HUES64 (cell line): ENCODE measurements around the gene MOB3B.

Experiments used
- H3K27ac ChIP-seq: 2 replicates; pipeline ENCODE4 v1.7.0; 2013; ENCODE audit warnings: low read depth, low read length, inconsistent platforms
- H3K27me3 ChIP-seq: 2 replicates; pipeline ENCODE4 v1.6.1; 2013; ENCODE audit warnings: mild to moderate bottlenecking, low read length; ENCODE audit not compliant: insufficient read depth
- H3K36me3 ChIP-seq: 2 replicates; pipeline ENCODE4 v1.6.1; 2013; ENCODE audit warnings: mild to moderate bottlenecking, low read length; ENCODE audit not compliant: insufficient read depth
- H3K4me1 ChIP-seq: 2 replicates; pipeline ENCODE4 v1.6.1; 2013; ENCODE audit warnings: mild to moderate bottlenecking, low read length, moderate library complexity; ENCODE audit not compliant: insufficient read depth
- H3K4me3 ChIP-seq: 2 replicates; pipeline ENCODE4 v1.5.1; 2013; ENCODE audit warnings: mild to moderate bottlenecking, low read length, moderate library complexity
- H3K9ac ChIP-seq: 2 replicates; pipeline ENCODE4 v1.6.1; 2013; ENCODE audit warnings: mild to moderate bottlenecking, low read depth, low read length
- H3K9me3 ChIP-seq: 2 replicates; pipeline ENCODE4 v1.6.1; 2013; ENCODE audit warnings: low read depth, low read length; ENCODE audit not compliant: insufficient read depth
- WGBS: fragments of 150-250, 120-280 bp; methylation state at CpG from one replicate; pipeline ENCODE4 v1.1.7; 2013; ENCODE audit warnings: missing lambda C conversion rate; 5-methylcytosine and 5-hydroxymethylcytosine counted together

Gene MOB3B

GRCh38 chr9:27442464-27442863, 87.2 kb downstream of the MOB3B start:
- no peaks in the 10 kb centered on the region for H3K36me3 ChIP-seq
- WGBS = 92% methylated on average over 4 of the region's 4 CpGs
- no peak overlapping the region for H3K4me3 ChIP-seq
- no peak overlapping the region for H3K27ac ChIP-seq
- no peaks in the 10 kb centered on the region for H3K9me3 ChIP-seq
- no peak overlapping the region for H3K9ac ChIP-seq
- H3K27me3 ChIP-seq = no peaks in the 10 kb centered on the region
- H3K4me1 ChIP-seq = peaks cover 25% of the 10 kb centered on the region

- Histone ChIP-seq H3K9me3 (no peaks in the 10 kb centered on the region), H3K4me3 (no peak overlapping the region), H3K4me1 (peaks cover 25% of the 10 kb centered on the region), H3K27me3 (no peaks in the 10 kb centered on the region), H3K9ac (no peak overlapping the region), H3K36me3 (no peaks in the 10 kb centered on the region), H3K27ac (no peak overlapping the region)
- WGBS = 100% methylated on average over 3 of the region's 4 CpGs
These were observed 87.9 kb downstream of the MOB3B start for GRCh38 chr9:27441741-27442070.

DNA sequence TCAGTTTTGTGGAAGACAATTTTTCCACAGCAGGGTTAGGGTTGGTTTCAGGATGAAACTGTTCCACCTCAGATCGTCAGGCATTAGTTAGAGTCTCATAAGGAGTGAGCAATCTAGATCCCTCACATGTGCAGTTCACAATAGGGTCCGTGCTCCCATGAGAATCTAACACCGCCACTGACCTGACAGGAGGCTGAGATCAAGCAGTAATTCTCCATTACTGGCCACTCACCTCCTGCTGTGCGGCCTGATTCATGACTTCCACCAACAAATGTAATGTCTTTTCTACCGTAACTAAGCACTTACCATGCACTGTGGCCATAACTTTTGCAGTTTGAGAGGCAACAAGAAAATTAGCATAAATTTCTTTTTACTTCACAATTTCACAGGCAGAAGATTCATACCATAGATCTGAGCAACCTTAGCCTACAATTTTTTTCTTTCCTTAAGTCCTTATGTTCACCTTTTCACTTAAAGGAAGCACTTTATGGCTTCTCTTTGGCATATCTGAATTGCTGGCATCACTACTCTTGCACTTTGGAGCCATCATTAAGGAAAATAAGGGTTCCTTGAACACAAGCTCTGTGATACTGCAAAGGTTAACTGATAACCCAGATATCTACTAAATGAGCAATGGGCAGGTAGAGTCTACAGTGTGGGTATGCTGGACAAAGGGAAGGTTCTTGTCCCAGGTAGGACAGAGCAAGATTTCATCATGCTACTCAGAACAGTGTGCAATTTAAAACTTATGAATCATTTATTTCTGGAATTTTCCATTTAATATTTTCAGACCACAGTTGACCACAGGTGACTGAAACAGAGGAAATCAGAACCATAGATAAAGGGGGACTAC, 88.5 kb downstream of the MOB3B start:
- no peaks in the 10 kb centered on the region for H3K27me3 ChIP-seq
- no peak overlapping the region for H3K4me3 ChIP-seq
- WGBS = 88% methylated on average over 5 of the region's 5 CpGs
- no peak overlapping the region for H3K9ac ChIP-seq
- H3K36me3 ChIP-seq = no peaks in the 10 kb centered on the region
- no peak overlapping the region for H3K27ac ChIP-seq
- H3K9me3 ChIP-seq = no peaks in the 10 kb centered on the region
- H3K4me1 ChIP-seq = peaks cover 21% of the 10 kb centered on the region

DNA sequence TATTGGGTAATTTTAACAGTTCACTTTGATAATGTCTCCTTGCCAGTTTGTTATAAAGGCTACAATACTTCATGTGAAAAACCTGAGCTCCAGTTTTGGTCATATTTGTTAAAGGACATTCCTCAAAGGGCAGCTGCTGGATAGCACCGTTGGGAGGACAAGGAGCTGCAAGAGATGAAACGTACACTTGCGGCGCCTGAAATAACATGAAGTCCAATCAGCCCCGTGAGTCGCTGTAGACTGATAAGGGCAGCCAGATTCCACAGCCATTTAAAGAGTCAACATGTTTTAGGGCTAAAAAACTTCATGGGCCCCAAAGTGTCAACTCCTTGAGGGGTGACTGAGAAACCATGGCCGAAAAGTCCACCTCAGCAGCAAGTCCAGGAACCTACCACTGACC, 91.1 kb downstream of the MOB3B start:
- 93% methylated on average over 7 of the region's 7 CpGs for WGBS
- Histone ChIP-seq H3K4me1 (peaks cover 20% of the 10 kb centered on the region), H3K36me3 (no peaks in the 10 kb centered on the region), H3K9ac (no peak overlapping the region), H3K27ac (no peak overlapping the region), H3K4me3 (no peak overlapping the region), H3K27me3 (no peaks in the 10 kb centered on the region), H3K9me3 (no peaks in the 10 kb centered on the region)

- 97% methylated on average over 6 of the region's 6 CpGs for WGBS
- Histone ChIP-seq H3K9ac (no peak overlapping the region), H3K27me3 (no peaks in the 10 kb centered on the region), H3K4me1 (peaks cover 20% of the 10 kb centered on the region), H3K9me3 (no peaks in the 10 kb centered on the region), H3K36me3 (no peaks in the 10 kb centered on the region), H3K4me3 (no peak overlapping the region), H3K27ac (no peak overlapping the region; the same call in 1 of the 2 replicates)
These were observed 91.8 kb downstream of the MOB3B start for GRCh38 chr9:27437652-27438373.

GRCh38 chr9:27436234-27436633, 93.4 kb downstream of the MOB3B start:
- Histone ChIP-seq H3K27me3 (no peaks in the 10 kb centered on the region), H3K36me3 (no peaks in the 10 kb centered on the region), H3K9ac (no peak overlapping the region), H3K4me3 (no peak overlapping the region), H3K27ac (no peak overlapping the region), H3K4me1 (peaks cover 22% of the 10 kb centered on the region), H3K9me3 (no peaks in the 10 kb centered on the region)
- 90% methylated on average over 3 of the region's 3 CpGs for WGBS

DNA sequence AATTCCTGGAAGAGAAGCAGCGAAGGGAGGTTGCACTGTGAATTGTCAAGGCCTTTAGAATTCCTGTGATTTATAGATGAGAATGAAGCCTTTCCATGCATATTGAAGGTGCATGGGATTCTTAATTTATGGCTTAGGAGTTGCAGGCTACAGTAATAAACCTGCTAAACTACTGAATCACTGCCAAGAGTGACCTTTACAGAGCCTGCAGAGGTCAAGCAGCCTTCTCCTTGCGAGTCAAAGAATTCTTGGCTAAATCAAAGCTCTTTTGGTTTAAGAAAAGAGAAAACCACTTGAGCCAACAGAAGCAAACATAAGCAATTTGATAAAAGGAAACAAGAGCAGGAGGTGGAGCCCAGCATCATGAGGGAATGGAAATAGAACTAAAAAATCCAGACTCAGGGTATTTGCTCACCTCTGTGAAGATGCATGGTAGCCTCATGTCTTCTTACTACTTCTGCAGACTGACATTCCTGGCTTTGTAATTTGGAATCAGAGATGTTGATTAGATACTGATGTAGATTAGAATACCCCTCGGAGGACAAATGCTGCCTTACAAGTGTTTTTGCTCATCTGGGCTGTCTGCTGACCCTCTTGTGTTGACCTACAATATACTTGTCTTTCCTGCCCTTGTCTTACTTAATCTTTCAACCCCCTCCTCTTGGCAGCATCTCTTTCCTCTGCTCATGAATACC, 95.8 kb downstream of the MOB3B start:
- Histone ChIP-seq H3K27me3 (no peaks in the 10 kb centered on the region), H3K9me3 (no peaks in the 10 kb centered on the region), H3K36me3 (no peaks in the 10 kb centered on the region), H3K9ac (no peak overlapping the region), H3K4me3 (no peak overlapping the region), H3K27ac (no peak overlapping the region), H3K4me1 (peaks cover 29% of the 10 kb centered on the region)
- 87% methylated on average over 3 of the region's 3 CpGs for WGBS

- H3K36me3 ChIP-seq = no peaks in the 10 kb centered on the region
- no peaks in the 10 kb centered on the region for H3K9me3 ChIP-seq
- no peaks in the 10 kb centered on the region for H3K27me3 ChIP-seq
- H3K9ac ChIP-seq = no peak overlapping the region
- H3K4me3 ChIP-seq = no peak overlapping the region
- peaks cover 36% of the 10 kb centered on the region for H3K4me1 ChIP-seq
- no peak overlapping the region for H3K27ac ChIP-seq
- 92% methylated on average over 3 of the region's 3 CpGs for WGBS
These were observed 97.3 kb downstream of the MOB3B start for GRCh38 chr9:27432308-27432707.

GRCh38 chr9:27431543-27432147, 98.0 kb downstream of the MOB3B start:
- Histone ChIP-seq H3K4me1 (peaks cover 43% of the 10 kb centered on the region), H3K4me3 (no peak overlapping the region), H3K9ac (no peak overlapping the region), H3K27me3 (no peaks in the 10 kb centered on the region), H3K9me3 (no peaks in the 10 kb centered on the region), H3K36me3 (no peaks in the 10 kb centered on the region), H3K27ac (no peak overlapping the region)
- WGBS = 17% methylated on average over 1 of the region's 2 CpGs

DNA sequence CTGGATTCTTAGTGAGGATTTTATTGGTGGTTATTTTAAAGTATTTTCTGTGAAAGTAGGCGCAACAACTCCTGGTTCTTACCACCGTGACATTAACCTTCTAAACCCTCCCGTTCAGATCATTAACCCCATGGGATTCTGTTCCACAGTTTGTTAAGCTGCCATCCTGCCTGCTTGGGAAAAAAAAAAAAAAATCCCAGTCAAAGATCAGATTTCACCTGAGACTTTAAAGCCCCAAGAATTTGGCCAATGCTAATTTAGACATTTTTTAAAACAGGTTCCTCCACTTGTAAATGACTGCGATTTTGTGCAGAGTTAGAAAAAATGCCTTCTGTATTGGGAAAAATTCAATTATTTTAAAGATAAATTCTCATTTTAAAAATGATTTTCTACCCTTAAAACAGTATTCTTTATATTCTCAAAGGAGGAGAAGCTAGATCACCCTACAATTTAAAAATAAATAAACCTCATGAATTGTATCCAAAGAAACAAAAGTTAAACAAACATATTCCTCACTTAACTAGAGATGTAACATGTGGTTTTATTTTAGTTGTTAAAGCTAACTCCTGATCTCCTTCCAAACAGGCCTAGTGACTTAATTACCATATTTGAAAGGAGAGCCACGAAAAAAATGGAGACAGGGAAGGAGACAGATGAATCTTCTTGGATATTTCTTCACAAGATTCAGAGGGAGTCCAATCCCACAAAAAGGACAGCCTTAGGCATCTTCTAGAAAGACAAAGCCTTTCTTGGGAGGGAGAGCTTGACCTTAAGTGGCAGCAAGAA, 98.7 kb downstream of the MOB3B start:
- Histone ChIP-seq H3K27ac (no peak overlapping the region), H3K27me3 (no peaks in the 10 kb centered on the region), H3K9me3 (no peaks in the 10 kb centered on the region), H3K4me1 (peaks cover 50% of the 10 kb centered on the region), H3K36me3 (no peaks in the 10 kb centered on the region), H3K9ac (no peak overlapping the region), H3K4me3 (no peak overlapping the region)
- 57% methylated on average over 4 of the region's 5 CpGs for WGBS
